Measurements from ENCODE around the gene LPAR1.
"Not testable (repeated sequence)": the region's sequence is repeated elsewhere in the genome, so short reads cannot be mapped to it uniquely, and the experiment has no call there.

Gene LPAR1

DNA sequence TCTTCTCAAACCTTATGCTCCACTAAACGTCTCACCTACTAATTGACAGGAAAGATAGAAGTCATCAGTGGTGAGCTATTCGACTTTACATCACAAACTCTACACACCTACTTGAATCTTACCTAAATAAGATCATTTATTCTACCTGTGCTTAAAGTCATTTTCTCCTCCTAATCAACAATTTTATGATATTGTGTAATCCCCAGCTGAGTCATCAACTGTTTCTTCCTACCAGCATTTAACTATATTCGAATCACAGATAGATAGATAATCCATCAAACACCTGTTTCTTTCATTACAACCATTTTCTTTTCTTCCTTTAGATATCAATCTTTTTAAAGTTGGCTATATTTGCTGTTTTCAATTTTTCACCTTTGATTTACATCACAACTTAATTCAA, 181.5 kb downstream of the LPAR1 start:
- no peak for DNase-seq

DNA sequence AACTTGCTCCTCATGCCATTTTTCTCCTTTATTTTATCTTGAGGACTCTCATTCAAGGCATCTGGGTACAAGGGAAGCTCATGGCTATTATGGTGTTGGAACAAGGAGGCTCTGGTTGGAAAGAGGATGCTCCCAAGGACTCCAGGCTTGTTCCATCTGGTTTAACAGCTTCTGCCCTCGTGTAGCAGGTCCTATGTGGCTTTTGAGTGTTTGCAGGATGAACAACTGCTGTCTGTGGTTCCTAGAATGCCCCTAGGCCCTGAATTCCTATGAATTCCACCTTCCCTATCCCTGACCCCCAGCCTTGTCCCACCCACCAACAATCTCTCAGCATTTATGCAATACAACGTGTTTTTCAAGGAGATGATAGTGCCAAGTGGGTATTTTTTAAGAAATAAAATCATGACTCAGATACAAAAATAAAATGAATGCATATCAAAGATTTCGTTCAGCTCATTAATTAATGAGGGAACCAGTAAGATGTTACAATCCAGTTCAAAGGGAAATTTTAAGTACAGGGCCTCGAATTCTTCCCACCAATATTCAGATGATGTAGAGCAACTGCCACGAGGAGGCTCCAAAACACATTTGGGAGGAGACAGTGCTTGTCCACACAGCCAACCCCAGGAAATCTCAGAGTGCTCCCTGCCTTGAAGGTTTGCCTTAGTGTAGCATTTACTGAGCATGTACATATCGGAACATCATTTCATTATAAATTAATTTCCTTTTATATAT, 187.7 kb downstream of the LPAR1 start:
- DNase-seq: no peak

DNA sequence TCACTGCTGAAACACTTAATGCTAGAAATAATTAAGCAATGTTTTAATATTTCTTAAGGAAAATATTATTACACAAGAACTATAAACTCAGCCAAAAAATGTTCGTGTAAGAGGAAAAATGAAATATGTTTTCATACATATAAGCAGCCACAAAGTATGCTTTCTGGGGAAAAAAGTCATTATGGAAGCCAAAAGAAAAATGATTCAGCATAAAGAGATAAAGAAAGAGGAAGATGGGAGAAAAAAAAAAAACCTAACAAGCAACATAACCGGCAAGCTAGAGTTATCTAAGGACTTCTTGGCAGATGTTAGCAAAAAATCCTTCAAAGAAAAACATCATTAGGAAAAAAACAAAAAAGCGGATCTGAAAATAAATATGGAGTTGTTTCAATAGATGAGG, 190.6 kb downstream of the LPAR1 start:
- DNase-seq: no peak

DNA sequence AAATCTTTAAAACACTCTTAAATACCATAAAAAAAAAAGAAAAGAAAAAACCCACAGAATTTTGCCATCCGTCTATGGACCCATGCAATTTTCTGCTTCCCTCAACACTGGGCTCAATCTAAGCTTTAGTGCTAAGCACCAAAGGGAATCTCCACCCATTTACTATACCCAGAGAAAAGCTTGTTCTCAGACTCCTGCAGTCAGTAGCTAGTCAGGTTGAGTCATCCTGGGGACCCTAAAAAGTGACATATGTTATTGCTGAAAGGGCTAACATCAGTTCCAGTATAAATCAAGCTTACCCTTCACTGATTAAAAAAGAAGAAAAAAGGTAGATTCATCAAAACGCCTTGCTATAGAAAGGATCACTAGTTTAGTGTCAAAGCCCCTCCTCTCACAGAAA, 192.1 kb downstream of the LPAR1 start:
- no peak for DNase-seq

DNA sequence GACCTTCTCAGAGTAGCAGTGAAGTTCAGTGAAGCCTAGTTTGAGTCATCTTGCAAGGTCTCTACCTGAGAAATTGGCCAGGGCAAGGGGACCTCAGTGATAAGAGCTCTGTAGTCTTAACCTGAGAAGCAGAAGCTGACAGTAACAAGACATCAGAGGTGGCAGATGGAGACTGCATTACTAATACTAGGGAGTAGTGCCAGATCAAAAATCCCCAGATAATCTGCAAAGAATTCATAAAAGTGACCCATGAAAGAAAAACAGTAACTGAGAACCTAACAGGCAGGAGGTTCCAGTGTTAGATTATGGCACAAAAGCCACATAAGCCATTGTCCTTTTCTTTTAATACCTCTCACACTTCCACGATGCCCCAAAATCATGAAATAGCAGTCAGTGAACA, 194.1 kb downstream of the LPAR1 start:
- no peak for DNase-seq

DNA sequence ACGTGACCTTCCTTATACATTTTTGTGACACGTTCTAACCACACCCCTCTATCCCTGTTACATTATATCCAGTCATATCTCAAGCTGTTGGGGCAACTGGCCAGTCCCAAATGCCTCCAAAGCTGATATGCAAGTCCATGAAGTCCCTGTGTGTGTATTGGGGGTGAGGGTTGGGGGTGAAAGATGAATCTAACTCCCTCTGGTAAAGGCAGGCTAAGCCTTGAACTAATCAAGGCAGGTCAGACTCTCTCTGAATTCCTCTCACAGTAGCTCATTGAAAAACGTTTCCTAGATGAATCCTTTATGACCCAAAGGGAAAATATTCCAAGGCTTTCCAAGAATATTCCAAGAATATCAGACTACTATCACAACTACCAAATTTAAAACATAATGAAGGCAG, 195.3 kb downstream of the LPAR1 start:
- DNase-seq: no peak

DNA sequence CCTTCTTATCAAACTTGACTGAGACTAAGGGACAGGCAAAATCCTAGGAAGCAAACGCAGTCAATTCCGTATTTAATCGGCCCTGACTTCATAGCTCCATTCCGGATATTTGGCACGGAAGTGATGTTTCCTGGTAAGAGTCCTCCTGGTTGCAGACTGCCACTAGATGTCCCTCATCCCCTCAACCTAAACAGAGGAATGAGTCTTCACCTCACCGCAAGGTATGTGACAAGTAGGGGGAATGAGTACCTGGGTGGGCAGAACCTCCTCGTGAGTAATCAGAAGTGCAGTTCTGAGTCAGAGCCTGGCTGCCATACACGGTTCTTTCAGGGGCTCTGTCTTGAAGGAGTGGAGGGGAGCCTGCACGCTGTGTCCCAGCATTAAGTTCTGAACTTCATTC, 196.1 kb downstream of the LPAR1 start:
- DNase-seq: no peak

DNA sequence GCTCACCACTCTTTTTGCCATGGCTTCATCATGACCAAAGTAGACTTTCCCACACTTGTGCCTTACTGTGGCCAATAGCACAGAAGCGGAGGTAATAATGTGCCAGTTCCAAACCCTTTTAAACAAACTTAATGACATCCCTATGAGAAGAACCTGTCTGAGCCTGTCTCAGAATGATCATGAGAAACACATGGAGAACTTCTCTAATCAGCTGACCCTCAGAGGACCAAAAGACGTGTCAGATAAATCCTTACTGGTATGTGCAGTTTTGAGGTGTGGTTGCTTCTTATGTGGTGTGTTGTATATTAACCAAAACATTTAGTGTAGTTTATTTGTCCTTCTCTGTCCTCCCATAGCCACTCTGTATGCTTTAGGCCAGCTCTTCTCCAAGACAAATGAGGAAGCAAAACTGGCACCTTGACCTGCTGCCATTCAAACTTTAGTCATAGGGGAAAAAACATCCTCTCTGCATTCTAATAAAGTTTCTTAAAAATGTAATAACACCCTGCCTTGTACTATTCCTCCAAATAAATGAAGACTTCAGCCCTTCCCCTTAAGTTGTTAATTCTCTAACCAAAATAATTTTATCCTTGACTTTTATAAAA, 200.8 kb downstream of the LPAR1 start:
- no peak for DNase-seq

DNA sequence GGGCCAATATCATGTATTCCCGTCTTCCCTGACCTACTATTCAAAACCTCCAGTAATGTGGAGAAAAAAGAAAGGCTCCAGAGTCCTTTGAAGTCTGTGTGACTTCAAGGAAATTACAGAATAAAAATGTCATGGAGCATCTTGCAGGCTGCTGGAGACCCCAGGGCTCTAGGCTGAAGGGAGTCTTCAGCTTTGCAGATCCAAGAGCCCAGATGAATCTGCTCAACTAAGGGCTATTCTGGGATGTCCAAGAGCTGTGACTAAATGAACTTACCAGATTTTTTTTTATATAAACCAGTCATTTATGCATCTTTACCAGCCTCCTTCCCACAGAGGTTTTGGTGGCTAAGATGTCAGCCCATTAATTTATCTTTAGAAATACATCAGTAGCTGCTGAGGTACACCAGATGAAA, 202.4 kb downstream of the LPAR1 start:
- DNase-seq: no peak

DNA sequence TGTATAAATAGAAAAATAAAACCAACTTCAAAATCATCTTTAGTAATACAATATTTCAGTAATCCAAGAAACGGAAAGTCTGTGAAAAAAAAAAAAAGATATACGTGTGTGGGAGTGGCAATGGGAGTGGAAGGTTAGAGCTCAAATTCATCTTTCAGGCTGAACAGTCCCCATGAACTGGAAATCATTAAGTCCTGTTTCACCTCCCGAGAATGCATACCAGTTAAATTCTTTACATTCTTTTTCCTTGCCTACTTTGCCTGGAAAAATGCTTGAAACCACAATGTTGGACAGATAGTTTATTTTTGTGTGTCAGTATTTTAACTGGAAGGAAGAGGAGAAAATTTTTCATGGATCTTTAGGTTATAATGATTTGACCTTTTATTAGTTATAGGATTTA, 202.9 kb downstream of the LPAR1 start:
- DNase-seq: no peak

DNA sequence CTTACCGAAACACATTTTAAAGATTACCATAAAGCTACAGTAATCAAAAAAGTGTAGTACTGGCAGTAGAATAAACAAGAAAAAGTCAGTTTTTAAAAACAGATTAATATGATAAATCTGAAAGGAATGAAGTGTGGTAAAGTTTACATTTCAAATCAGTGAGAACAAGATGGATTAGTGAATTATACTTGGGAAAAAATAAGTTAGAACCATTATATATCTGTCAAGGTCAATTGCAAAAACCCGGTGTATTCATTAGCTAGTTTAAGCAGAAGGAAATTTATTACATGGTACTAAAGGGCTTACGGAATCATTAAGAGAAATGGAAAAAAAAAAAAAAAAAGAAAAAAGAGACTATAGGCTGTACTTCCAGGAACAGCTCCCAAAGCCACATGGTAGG, 205.3 kb downstream of the LPAR1 start:
- no peak for DNase-seq

DNA sequence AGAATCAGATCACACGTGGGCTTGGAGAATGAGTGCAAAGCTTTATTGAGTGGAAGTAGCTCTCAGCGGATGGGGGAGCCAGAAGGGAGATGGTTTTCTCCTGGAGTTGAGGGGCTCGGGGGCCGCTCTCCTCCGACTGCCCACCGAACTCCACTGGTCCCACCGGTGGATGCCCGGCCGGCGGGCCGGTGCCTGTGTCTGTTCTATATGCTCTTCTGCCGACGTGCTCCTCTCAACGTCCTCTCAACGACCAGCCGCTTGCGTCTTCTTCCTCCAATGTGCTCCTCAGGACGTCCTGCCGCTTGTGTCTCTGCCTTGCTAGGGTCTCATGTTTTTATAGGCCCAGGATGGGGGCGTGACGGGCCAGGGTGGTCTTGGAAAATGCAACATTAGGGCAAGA, 207.8 kb downstream of the LPAR1 start:
- no peak for DNase-seq

DNA sequence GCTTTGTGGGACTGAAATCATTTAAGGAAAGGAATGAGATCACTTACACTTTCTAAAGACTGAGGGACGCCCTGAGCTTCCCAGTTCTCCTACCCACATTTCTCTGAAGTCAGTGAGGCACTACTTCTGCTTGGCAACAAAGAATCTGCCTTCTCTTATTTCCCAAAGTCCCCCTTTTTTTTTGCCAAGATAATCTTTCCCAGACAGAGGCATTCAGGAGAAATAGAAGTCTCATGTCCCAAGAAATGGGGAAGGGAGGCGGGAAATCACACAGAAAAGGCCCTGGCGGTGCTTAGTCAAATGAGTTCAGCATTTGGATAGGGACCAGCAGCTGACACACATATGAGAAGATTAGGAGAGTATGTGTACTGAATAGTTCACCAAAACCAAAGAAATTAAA, 210.0 kb downstream of the LPAR1 start:
- DNase-seq: peak; percentile 82

DNA sequence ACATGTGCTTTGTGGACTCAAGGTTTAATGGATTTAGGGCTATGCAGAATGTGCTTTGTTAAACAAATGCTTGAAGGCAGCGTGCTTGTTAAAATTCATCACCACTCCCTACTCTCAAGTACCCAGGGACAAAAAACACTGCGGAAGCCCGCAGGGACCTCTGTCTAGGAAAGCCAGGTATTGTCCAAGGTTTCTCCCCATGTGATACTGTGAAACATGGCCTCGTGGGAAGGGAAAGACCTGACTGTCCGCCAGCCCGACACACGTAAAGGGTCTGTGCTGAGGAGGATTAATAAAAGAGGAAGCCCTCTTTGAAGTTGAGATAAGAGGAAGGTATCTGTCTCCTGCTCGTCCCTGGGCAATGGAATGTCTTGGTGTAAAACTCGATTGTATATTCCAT, 211.9 kb downstream of the LPAR1 start:
- not testable (repeated sequence) for DNase-seq

DNA sequence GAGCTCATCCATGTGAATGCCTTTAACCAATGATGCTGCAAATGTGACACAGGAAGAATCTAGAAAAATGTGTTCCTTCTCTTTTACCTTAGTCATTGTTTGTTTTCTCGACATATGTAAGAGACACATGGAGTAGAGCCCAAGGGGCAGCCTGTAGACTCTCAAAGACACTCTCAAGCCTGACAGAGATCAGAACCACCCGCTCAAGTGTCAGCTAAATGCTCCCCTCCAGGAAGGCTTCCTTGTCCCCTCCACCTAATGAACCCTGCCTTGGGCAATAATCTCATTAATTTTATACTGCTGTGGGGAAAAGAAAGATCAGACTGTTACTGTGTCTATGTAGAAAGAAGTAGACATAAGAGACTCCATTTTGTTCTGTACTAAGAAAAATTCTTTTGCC, 212.3 kb downstream of the LPAR1 start:
- DNase-seq: no peak

DNA sequence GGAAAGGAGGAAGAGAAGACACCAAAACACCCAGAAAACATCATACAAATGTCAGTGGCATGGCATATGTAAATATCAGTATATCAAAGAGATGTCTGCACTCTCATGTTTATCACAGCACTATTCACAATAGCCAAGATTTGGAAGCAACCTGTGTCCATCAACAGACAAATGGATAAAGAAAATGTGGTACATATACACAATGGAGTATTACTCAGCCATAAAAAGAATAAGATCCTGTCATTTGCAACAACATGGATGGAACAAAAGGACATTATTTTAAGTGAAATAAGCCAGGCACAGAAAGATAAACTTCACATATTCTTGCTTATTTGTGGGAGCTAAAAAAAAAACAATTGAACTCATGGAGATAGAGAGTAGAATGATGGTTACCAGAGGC, 213.1 kb downstream of the LPAR1 start:
- not testable (repeated sequence) for DNase-seq

All from femur (tissue), 1 donor.